Bronchial epithelial cell (primary cell): Measurements from ENCODE around the gene C4B. TPM values are rescaled to one million over a fixed set of nuclear protein-coding genes. Genes with fewer than 3 reads are reported as not detected.
"Not testable (repeated sequence)": the region's sequence is repeated elsewhere in the genome, so short reads cannot be mapped to it uniquely, and the experiment has no call there.

Experiments
- DNase-seq: peaks from one replicate; pipeline ENCODE4 v3.0.0-alpha.2; 2010; ENCODE audit warnings: low read depth
- FAIRE-seq: peaks from 2 replicates; lab custom pipeline; 2011; peaks lifted over from hg19 to GRCh38; lab: Jason Lieb, UNC
- H3K27me3 ChIP-seq: 2 replicates; pipeline ENCODE4 v1.5.1; 2011; ENCODE audit warnings: low read length; ENCODE audit not compliant: control insufficient read depth, insufficient read depth
- H3K36me3 ChIP-seq: 2 replicates; pipeline ENCODE4 v1.5.1; 2011; ENCODE audit warnings: low read length; ENCODE audit not compliant: control insufficient read depth, insufficient read depth
- H3K4me3 ChIP-seq: 2 replicates; pipeline ENCODE4 v1.5.1; 2011; ENCODE audit warnings: mild to moderate bottlenecking, low read depth, low read length, control low read depth
- CTCF ChIP-seq: IDR thresholded peaks from 2 replicates; pipeline ENCODE4 v1.5.1; 2011; ENCODE audit warnings: mild to moderate bottlenecking, moderate library complexity, low read length, control low read depth, inconsistent platforms; ENCODE audit not compliant: insufficient read depth, severe bottlenecking
- total RNA-seq: library from RNA; depleted of rRNA; stranded (reverse); fragments of >200 nt; gene quantifications from 2 replicates; pipeline ENCODE4 v1.2.1, GENCODE V29; 2014

C4B gene
- total RNA-seq, 1 donor from 2014 or later: 1.6 TPM

GRCh38 chr6:32057966-32058365 lies 43.4 kb downstream of the C4B start:
- TF ChIP-seq CTCF: no peak
- H3K4me3 ChIP-seq: no peak overlapping the region
- DNase-seq: no peak
- FAIRE-seq: no peak
- H3K27me3 ChIP-seq: no peaks in the 10 kb centered on the region
- H3K36me3 ChIP-seq: no peaks in the 10 kb centered on the region

- Histone ChIP-seq H3K36me3 (no peaks in the 10 kb centered on the region), H3K27me3 (no peaks in the 10 kb centered on the region), H3K4me3 (no peak overlapping the region)
- no peak for DNase-seq
- no peak for TF ChIP-seq CTCF
- FAIRE-seq: no peak
These were observed 43.9 kb downstream of the C4B start for GRCh38 chr6:32058511-32058963.

GRCh38 chr6:32060966-32061655 lies 46.5 kb downstream of the C4B start:
- no peak for FAIRE-seq
- Histone ChIP-seq H3K36me3 (no peaks in the 10 kb centered on the region), H3K27me3 (no peaks in the 10 kb centered on the region), H3K4me3 (no peak overlapping the region)
- no peak for TF ChIP-seq CTCF
- no peak for DNase-seq

GRCh38 chr6:32064706-32065105 lies 50.1 kb downstream of the C4B start:
- H3K4me3 ChIP-seq: no peak overlapping the region
- TF ChIP-seq CTCF: no peak
- H3K36me3 ChIP-seq: no peaks in the 10 kb centered on the region
- no peaks in the 10 kb centered on the region for H3K27me3 ChIP-seq
- FAIRE-seq: no peak
- no peak for DNase-seq

GRCh38 chr6:32067521-32067920 lies 52.9 kb downstream of the C4B start:
- not testable (repeated sequence) for H3K4me3 ChIP-seq, FAIRE-seq, H3K27me3 ChIP-seq, DNase-seq, H3K36me3 ChIP-seq

GRCh38 chr6:32068315-32068714 lies 53.7 kb downstream of the C4B start:
- FAIRE-seq, DNase-seq, H3K4me3 ChIP-seq, H3K27me3 ChIP-seq, H3K36me3 ChIP-seq: not testable (repeated sequence)

GRCh38 chr6:32068867-32069266 lies 54.3 kb downstream of the C4B start:
- H3K27me3 ChIP-seq: no peaks in the 10 kb centered on the region
- no peak for FAIRE-seq
- no peak overlapping the region for H3K4me3 ChIP-seq
- DNase-seq: no peak
- no peaks in the 10 kb centered on the region for H3K36me3 ChIP-seq
- TF ChIP-seq CTCF: no peak
